AG04449 (cell line): ENCODE data around the gene MOB2.

Experiments used
- CTCF ChIA-PET: fragments of 350-600 bp; formaldehyde crosslinking; extraction: SDS; loops from one replicate; lab custom pipeline; 2021; ENCODE audit warnings: antibody characterized with exemption; lab: Yijun Ruan, JAX
- POLR2A ChIA-PET: fragments of 400-600, 350-600 bp; formaldehyde crosslinking; extraction: SDS; loops from one replicate; lab custom pipeline; 2020; ENCODE audit warnings: antibody characterized with exemption, inconsistent platforms; lab: Yijun Ruan, JAX
- DNase-seq: peaks from one replicate; pipeline ENCODE4 v3.0.0-alpha.2; 2010; ENCODE audit warnings: low read depth, low spot score
- H3K4me3 ChIP-seq: 2 replicates; pipeline ENCODE4 v1.5.1; 2011; ENCODE audit warnings: low read depth, mild to moderate bottlenecking, control low read depth, low read length
- CTCF ChIP-seq: IDR thresholded peaks from one replicate; pipeline ENCODE4 v1.5.1; 2011; ENCODE audit warnings: mild to moderate bottlenecking, moderate library complexity, low read length, control low read depth, inconsistent platforms; ENCODE audit not compliant: insufficient read depth; ENCODE audit errors: missing control alignments

Gene MOB2

GRCh38 chr11:1499261-1499890 is 12.8 kb upstream of the MOB2 start:
- CTCF ChIA-PET = interaction anchor here (1.6 kb wide), 1 partner anchor 15 kb away, joined by 5 read pairs; no protein-coding TSS in a partner anchor
- no peak overlapping the region for H3K4me3 ChIP-seq
- TF ChIP-seq CTCF = no peak
- POLR2A ChIA-PET = no interaction called here
- no peak for DNase-seq

GRCh38 chr11:1498262-1498661 is 11.7 kb upstream of the MOB2 start:
- no peak for TF ChIP-seq CTCF
- no peak overlapping the region for H3K4me3 ChIP-seq
- DNase-seq = no peak
- POLR2A ChIA-PET = no interaction called here
- CTCF ChIA-PET = interaction anchor here (1.3 kb wide), 1 partner anchor 17 kb away, joined by 8 read pairs; no protein-coding TSS in a partner anchor

GRCh38 chr11:1497600-1497999 is 11.0 kb upstream of the MOB2 start:
- no peak for TF ChIP-seq CTCF
- DNase-seq = no peak
- no peak overlapping the region for H3K4me3 ChIP-seq
- POLR2A ChIA-PET = no interaction called here
- CTCF ChIA-PET = interaction anchor here (0.7 to 1.3 kb wide), 2 partner anchors 8 to 18 kb away, joined by 3 to 8 read pairs; no protein-coding TSS in a partner anchor

GRCh38 chr11:1496761-1497095 is 10.1 kb upstream of the MOB2 start:
- CTCF ChIA-PET = no interaction called here
- H3K4me3 ChIP-seq = no peak overlapping the region
- POLR2A ChIA-PET = no interaction called here
- TF ChIP-seq CTCF = no peak
- DNase-seq = no peak

GRCh38 chr11:1496091-1496760 is 9.6 kb upstream of the MOB2 start:
- DNase-seq = no peak
- CTCF ChIA-PET = interaction anchor here (0.9 to 1.2 kb wide), 2 partner anchors 20 to 79 kb away, joined by 4 to 6 read pairs; no protein-coding TSS in a partner anchor
- no peak for TF ChIP-seq CTCF
- POLR2A ChIA-PET = no interaction called here
- H3K4me3 ChIP-seq = no peak overlapping the region

GRCh38 chr11:1494650-1495049 is 8.1 kb upstream of the MOB2 start:
- no peak for TF ChIP-seq CTCF
- H3K4me3 ChIP-seq = no peak overlapping the region
- no peak for DNase-seq
- CTCF ChIA-PET = interaction anchor here (1.7 kb wide), 1 partner anchor 21 kb away, joined by 8 read pairs; no protein-coding TSS in a partner anchor
- POLR2A ChIA-PET = no interaction called here
